ENCODE measurements around the gene ABCD1.
"Not testable (repeated sequence)": the region's sequence is repeated elsewhere in the genome, so short reads cannot be mapped to it uniquely, and the experiment has no call there.

Gene ABCD1

GRCh38 chrX:153744210-153745066, 19.8 kb downstream of the ABCD1 start:
- no peak for TF ChIP-seq CTCF (IDR thresholded peaks at IDR 0.05; ENCODE audit: low read length)
- TF ChIP-seq EZH2 (IDR thresholded peaks at IDR 0.05; ENCODE audit: borderline replicate concordance, low read length), result no peak
- Histone ChIP-seq H3F3A (ENCODE audit: insufficient read depth, low read length) (no peaks in the 10 kb centered on the region), H3K79me2 (ENCODE audit: insufficient read depth, low read length) (no peaks in the 10 kb centered on the region), H3K9me2 (ENCODE audit: low read depth, low read length) (no peaks in the 10 kb centered on the region), H3K4me2 (ENCODE audit: low read length) (no peak overlapping the region), H3K4me3 (ENCODE audit: low read depth, low read length, poor library complexity, severe bottlenecking) (no peak overlapping the region), H3K4me1 (ENCODE audit: insufficient read depth, low read length, severe bottlenecking) (no peaks in the 10 kb centered on the region), H3K9ac (ENCODE audit: low read length) (no peak overlapping the region), H3K9me3 (ENCODE audit: low read length) (no peaks in the 10 kb centered on the region), H3K27me3 (ENCODE audit: insufficient read depth, low read length) (no peaks in the 10 kb centered on the region), H3K36me3 (ENCODE audit: insufficient read depth, low read length) (no peaks in the 10 kb centered on the region), H2AFZ (ENCODE audit: low read length) (no peak overlapping the region), H4K20me1 (ENCODE audit: insufficient read depth, low read length) (no peaks in the 10 kb centered on the region), H3K27ac (ENCODE audit: low read depth, low read length, poor library complexity, severe bottlenecking) (no peak overlapping the region)

GRCh38 chrX:153745067-153745433, 20.4 kb downstream of the ABCD1 start:
- H3K4me3 ChIP-seq (ENCODE audit: low read depth, low read length, poor library complexity, severe bottlenecking); H3K36me3 ChIP-seq (ENCODE audit: insufficient read depth, low read length); H2AFZ ChIP-seq (ENCODE audit: low read length); H3K4me2 ChIP-seq (ENCODE audit: low read length); H3F3A ChIP-seq (ENCODE audit: insufficient read depth, low read length); H3K79me2 ChIP-seq (ENCODE audit: insufficient read depth, low read length); H3K27me3 ChIP-seq (ENCODE audit: insufficient read depth, low read length); H3K4me1 ChIP-seq (ENCODE audit: insufficient read depth, low read length, severe bottlenecking); H3K27ac ChIP-seq (ENCODE audit: low read depth, low read length, poor library complexity, severe bottlenecking); H3K9me2 ChIP-seq (ENCODE audit: low read depth, low read length); H4K20me1 ChIP-seq (ENCODE audit: insufficient read depth, low read length); H3K9me3 ChIP-seq (ENCODE audit: low read length); H3K9ac ChIP-seq (ENCODE audit: low read length): not testable (repeated sequence)

GRCh38 chrX:153746359-153746758, 21.7 kb downstream of the ABCD1 start:
- TF ChIP-seq CTCF (IDR thresholded peaks at IDR 0.05; ENCODE audit: low read length), result no peak
- TF ChIP-seq EZH2 (IDR thresholded peaks at IDR 0.05; ENCODE audit: borderline replicate concordance, low read length), result no peak
- Histone ChIP-seq H2AFZ (ENCODE audit: low read length) (no peak overlapping the region), H3K79me2 (ENCODE audit: insufficient read depth, low read length) (no peaks in the 10 kb centered on the region), H3K9ac (ENCODE audit: low read length) (no peak overlapping the region), H3K4me1 (ENCODE audit: insufficient read depth, low read length, severe bottlenecking) (no peaks in the 10 kb centered on the region), H3K4me3 (ENCODE audit: low read depth, low read length, poor library complexity, severe bottlenecking) (no peak overlapping the region), H3K4me2 (ENCODE audit: low read length) (no peak overlapping the region), H3F3A (ENCODE audit: insufficient read depth, low read length) (no peaks in the 10 kb centered on the region), H3K9me2 (ENCODE audit: low read depth, low read length) (no peaks in the 10 kb centered on the region), H3K27me3 (ENCODE audit: insufficient read depth, low read length) (no peaks in the 10 kb centered on the region), H3K27ac (ENCODE audit: low read depth, low read length, poor library complexity, severe bottlenecking) (no peak overlapping the region), H3K36me3 (ENCODE audit: insufficient read depth, low read length) (no peaks in the 10 kb centered on the region), H4K20me1 (ENCODE audit: insufficient read depth, low read length) (no peaks in the 10 kb centered on the region), H3K9me3 (ENCODE audit: low read length) (no peaks in the 10 kb centered on the region)

- H3F3A ChIP-seq (ENCODE audit: insufficient read depth, low read length); H3K79me2 ChIP-seq (ENCODE audit: insufficient read depth, low read length); H3K9me3 ChIP-seq (ENCODE audit: low read length); H3K4me3 ChIP-seq (ENCODE audit: low read depth, low read length, poor library complexity, severe bottlenecking); H3K27me3 ChIP-seq (ENCODE audit: insufficient read depth, low read length); H2AFZ ChIP-seq (ENCODE audit: low read length); H3K36me3 ChIP-seq (ENCODE audit: insufficient read depth, low read length); H4K20me1 ChIP-seq (ENCODE audit: insufficient read depth, low read length); H3K9me2 ChIP-seq (ENCODE audit: low read depth, low read length); H3K4me2 ChIP-seq (ENCODE audit: low read length); H3K27ac ChIP-seq (ENCODE audit: low read depth, low read length, poor library complexity, severe bottlenecking); H3K4me1 ChIP-seq (ENCODE audit: insufficient read depth, low read length, severe bottlenecking); H3K9ac ChIP-seq (ENCODE audit: low read length): not testable (repeated sequence)
These were observed 22.3 kb downstream of the ABCD1 start for GRCh38 chrX:153746991-153747390.

GRCh38 chrX:153749017-153749416, 24.4 kb downstream of the ABCD1 start:
- not testable (repeated sequence) for H3F3A ChIP-seq (ENCODE audit: insufficient read depth, low read length); H3K9me2 ChIP-seq (ENCODE audit: low read depth, low read length); H3K4me1 ChIP-seq (ENCODE audit: insufficient read depth, low read length, severe bottlenecking)

More at GRCh38 chrX:153749017-153749416, 24.4 kb downstream of the ABCD1 start:
- H4K20me1 ChIP-seq (ENCODE audit: insufficient read depth, low read length); H3K4me2 ChIP-seq (ENCODE audit: low read length); H3K27me3 ChIP-seq (ENCODE audit: insufficient read depth, low read length); H3K9ac ChIP-seq (ENCODE audit: low read length); H3K9me3 ChIP-seq (ENCODE audit: low read length); H3K36me3 ChIP-seq (ENCODE audit: insufficient read depth, low read length); H3K4me3 ChIP-seq (ENCODE audit: low read depth, low read length, poor library complexity, severe bottlenecking); H3K27ac ChIP-seq (ENCODE audit: low read depth, low read length, poor library complexity, severe bottlenecking); H3K79me2 ChIP-seq (ENCODE audit: insufficient read depth, low read length); H2AFZ ChIP-seq (ENCODE audit: low read length): not testable (repeated sequence)

All from OCI-LY1 (cell line).